WERI-Rb-1 (cell line): ENCODE measurements around the gene FKBP5.

ENCODE experiments used
- DNase-seq: peaks from one replicate; pipeline ENCODE4 v3.0.0-alpha.2; 2020
- H3K27ac ChIP-seq: fragments of 250-450 bp; sonication (Bioruptor Pico); 2 replicates; pipeline ENCODE4 v1.5.1; 2020; ENCODE audit warnings: mild to moderate bottlenecking, moderate library complexity
- H3K27me3 ChIP-seq: fragments of 250-450 bp; sonication (Bioruptor Pico); 2 replicates; pipeline ENCODE4 v1.5.1; 2021; ENCODE audit warnings: mild to moderate bottlenecking, low read depth, moderate library complexity; ENCODE audit not compliant: insufficient read depth, severe bottlenecking
- H3K36me3 ChIP-seq: fragments of 250-450 bp; sonication (Bioruptor Pico); 2 replicates; pipeline ENCODE4 v1.5.1; 2020; ENCODE audit warnings: mild to moderate bottlenecking, moderate library complexity
- H3K4me3 ChIP-seq: 2 replicates; pipeline ENCODE4 v1.5.1; 2011; ENCODE audit warnings: low read depth, mild to moderate bottlenecking, control low read depth, low read length
- H3K9me3 ChIP-seq: fragments of 250-450 bp; sonication (Bioruptor Pico); 2 replicates; pipeline ENCODE4 v1.5.1; 2021; ENCODE audit warnings: mild to moderate bottlenecking, moderate library complexity; ENCODE audit not compliant: severe bottlenecking
- TF ChIP-seq, protein P1 (sequence below): IDR thresholded peaks from 2 replicates; pipeline ENCODE4 v1.5.1; 2011; ENCODE audit warnings: low read depth, mild to moderate bottlenecking, control low read depth, inconsistent platforms, low read length

Gene FKBP5

DNA sequence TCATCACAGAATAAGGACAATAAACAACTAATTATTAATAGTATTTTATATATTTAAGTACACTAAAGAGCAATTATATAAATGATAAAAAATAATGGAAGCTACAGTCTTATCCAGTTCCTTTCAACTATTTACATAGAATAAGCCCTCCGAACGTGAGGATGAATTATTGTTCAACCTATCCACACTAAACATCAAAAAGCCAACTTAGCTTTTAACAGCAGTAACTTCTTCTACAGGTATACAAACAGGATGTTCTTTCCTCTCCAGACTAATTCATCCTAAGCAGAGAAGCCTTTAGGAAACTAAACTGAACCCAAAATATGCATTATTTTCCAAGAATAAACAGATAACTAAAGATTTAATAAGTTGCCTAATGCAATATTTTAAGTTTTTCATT is 2.3 kb downstream of the FKBP5 start:
- Histone ChIP-seq H3K9me3 (no peaks in the 10 kb centered on the region), H3K27me3 (no peaks in the 10 kb centered on the region), H3K4me3 (peak overlapping the region; percentile 53), H3K27ac (no peak overlapping the region), H3K36me3 (peaks cover 13% of the 10 kb centered on the region)
- TF ChIP-seq, protein P1, sequence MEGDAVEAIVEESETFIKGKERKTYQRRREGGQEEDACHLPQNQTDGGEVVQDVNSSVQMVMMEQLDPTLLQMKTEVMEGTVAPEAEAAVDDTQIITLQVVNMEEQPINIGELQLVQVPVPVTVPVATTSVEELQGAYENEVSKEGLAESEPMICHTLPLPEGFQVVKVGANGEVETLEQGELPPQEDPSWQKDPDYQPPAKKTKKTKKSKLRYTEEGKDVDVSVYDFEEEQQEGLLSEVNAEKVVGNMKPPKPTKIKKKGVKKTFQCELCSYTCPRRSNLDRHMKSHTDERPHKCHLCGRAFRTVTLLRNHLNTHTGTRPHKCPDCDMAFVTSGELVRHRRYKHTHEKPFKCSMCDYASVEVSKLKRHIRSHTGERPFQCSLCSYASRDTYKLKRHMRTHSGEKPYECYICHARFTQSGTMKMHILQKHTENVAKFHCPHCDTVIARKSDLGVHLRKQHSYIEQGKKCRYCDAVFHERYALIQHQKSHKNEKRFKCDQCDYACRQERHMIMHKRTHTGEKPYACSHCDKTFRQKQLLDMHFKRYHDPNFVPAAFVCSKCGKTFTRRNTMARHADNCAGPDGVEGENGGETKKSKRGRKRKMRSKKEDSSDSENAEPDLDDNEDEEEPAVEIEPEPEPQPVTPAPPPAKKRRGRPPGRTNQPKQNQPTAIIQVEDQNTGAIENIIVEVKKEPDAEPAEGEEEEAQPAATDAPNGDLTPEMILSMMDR: no peak
- DNase-seq: no peak

DNA sequence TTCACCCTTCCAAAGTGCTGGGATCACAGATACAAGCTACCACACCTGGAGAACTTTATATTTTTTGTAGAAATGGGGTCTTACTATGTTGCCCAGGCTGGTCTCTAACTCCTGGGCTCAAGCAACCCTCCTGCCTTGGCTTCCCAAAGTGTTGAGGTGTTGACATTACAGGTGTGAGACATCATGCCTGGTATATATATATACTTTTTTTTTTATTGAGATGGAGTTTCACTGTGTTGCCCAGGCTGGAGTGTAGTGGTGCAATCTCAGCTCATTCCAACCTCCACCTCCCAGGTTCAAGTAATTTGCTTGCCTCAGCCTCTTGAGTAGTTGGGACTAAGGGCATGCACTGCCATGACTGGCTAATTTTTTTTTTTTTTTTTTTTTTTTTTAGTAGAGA is 5.4 kb downstream of the FKBP5 start:
- no peaks in the 10 kb centered on the region for H3K9me3 ChIP-seq
- H3K27ac ChIP-seq: no peak overlapping the region
- H3K27me3 ChIP-seq: no peaks in the 10 kb centered on the region
- no peak overlapping the region for H3K4me3 ChIP-seq
- H3K36me3 ChIP-seq: peaks cover 26% of the 10 kb centered on the region
- TF ChIP-seq, protein P1: no peak
- DNase-seq: no peak

DNA sequence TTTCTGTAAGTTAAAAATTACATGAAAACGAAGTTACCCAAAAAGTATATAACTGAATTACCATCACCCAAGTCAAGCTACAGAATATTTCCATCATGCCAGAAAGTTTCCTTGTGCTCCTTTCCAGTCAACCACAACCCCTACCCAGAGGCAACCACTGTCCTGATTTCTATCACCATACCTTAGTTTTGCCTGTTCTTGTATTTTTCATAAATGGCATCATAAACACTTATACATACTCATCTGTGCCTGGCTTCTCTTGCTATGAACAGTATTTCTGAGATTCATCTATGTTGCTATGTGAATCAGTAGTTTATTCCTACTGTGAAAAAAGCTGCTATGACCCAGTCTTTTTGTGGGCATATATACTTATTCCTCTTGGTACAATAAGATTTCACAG is 7.4 kb downstream of the FKBP5 start:
- Histone ChIP-seq H3K36me3 (peaks cover 26% of the 10 kb centered on the region), H3K27me3 (no peaks in the 10 kb centered on the region), H3K4me3 (no peak overlapping the region), H3K9me3 (no peaks in the 10 kb centered on the region), H3K27ac (no peak overlapping the region)
- TF ChIP-seq, protein P1: no peak
- DNase-seq: no peak

DNA sequence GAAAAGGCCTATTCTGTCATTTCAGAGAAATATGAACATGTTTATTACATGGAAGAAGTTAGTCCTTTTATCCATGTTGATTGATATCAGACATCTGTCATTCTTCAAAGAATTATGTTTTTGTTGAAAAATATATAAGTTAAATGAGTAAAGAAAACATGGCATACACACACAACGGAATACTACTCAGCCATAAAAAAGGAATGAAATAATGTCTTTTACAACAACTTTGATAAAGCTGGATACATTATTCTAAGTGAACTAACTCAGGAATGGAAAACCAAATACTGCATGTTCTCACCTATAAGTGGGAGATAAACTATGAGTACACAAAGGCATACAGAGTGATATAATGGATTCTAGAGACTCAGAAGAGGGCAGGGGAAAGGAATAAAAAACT is 9.3 kb downstream of the FKBP5 start:
- DNase-seq: no peak

DNA sequence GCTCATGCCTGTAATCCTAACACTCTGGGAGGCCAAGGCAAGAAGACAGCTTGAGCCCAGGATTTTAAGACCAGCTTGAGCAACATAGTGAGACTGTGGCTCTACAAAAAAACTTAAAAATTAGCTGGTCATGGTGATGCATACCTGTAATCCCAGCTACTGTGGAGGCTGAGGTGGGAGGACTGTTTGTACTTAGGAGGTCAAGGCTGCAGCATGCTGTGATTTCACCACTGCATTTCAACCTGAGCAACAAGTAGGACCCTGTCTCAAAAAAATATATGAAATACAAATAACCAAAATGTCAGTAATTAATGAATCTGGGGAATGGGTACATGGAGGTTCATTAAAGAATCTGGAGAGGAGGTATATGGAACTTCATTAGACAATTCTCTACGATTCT is 9.9 kb downstream of the FKBP5 start:
- Histone ChIP-seq H3K27ac (no peak overlapping the region), H3K27me3 (no peaks in the 10 kb centered on the region), H3K9me3 (no peaks in the 10 kb centered on the region), H3K36me3 (peaks cover 20% of the 10 kb centered on the region), H3K4me3 (no peak overlapping the region)
- no peak for DNase-seq
- TF ChIP-seq, protein P1: no peak

More for the DNA sequence above, 9.3 kb downstream of the FKBP5 start:
- Histone ChIP-seq H3K27ac (no peak overlapping the region), H3K4me3 (no peak overlapping the region), H3K36me3 (peaks cover 26% of the 10 kb centered on the region), H3K9me3 (no peaks in the 10 kb centered on the region), H3K27me3 (no peaks in the 10 kb centered on the region)
- TF ChIP-seq, protein P1: no peak

DNA sequence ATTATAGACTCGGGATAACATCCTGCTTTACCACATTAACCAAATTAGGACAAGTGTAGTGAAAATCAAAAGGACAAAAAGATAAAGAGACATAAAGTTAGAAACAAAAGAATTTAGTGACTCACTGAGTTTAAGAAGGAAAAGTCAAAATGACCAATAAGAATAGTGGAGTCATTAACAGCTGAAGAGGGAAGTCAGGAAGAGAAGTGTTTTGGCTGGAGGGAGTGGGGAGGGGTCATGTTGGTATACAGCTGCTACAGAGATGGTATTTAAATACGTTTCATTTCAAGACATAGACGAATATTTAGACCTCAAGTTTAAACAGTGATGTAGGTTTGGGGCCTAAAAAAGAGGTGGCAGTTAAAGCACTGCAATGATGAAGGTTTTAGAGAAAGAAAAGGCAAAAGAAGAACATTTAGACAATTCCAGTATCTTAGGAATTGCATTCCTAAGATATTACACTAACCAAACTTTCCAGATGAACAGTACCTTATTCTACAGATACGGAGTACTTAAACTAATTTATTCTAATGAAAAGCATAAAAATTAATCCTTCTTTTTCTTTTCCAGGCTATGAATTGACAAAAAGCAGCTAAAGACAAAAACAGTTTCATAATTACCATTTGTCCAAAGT is 10.6 kb downstream of the FKBP5 start:
- no peaks in the 10 kb centered on the region for H3K9me3 ChIP-seq
- H3K36me3 ChIP-seq: peaks cover 15% of the 10 kb centered on the region
- no peak overlapping the region for H3K27ac ChIP-seq
- no peaks in the 10 kb centered on the region for H3K27me3 ChIP-seq
- no peak for DNase-seq
- no peak overlapping the region for H3K4me3 ChIP-seq
- TF ChIP-seq, protein P1: no peak
